A549 (cell line): ENCODE measurements around the gene DNAH1. TPM values are rescaled to one million over a fixed set of nuclear protein-coding genes. Genes with fewer than 3 reads are reported as not detected.

Experiments used
- ATAC-seq, 2 experiments: fragments of 200-7000 bp in 1 of 2; fragments of >200 bp in 1 of 2; cut with Nextera tagmentation in 1 of 2; cut with Tn5 transposase in 1 of 2; 3 replicates each; pipeline versions ENCODE4 v1.8.0 to v1.9.1; 2018 to 2020; ENCODE audit warnings: mild to moderate bottlenecking in 1 of 2, moderate library complexity in 1 of 2
- CTCF ChIA-PET: fragments of 300-600 bp; sonication (Branson Sonifier 250); formaldehyde crosslinking; extraction: SDS; loops from one replicate; lab custom pipeline; 2021; ENCODE audit warnings: antibody characterized with exemption, inconsistent platforms; lab: Yijun Ruan, JAX
- POLR2A ChIA-PET: fragments of 350-600 bp; formaldehyde crosslinking; extraction: SDS; loops from one replicate; lab custom pipeline; 2021; ENCODE audit warnings: antibody characterized with exemption, inconsistent platforms; lab: Yijun Ruan, JAX
- DNase-seq, 2 experiments: peaks; one replicate each; pipeline versions ENCODE4 v3.0.0 to v3.0.0-alpha.2; 2011 to 2016; ENCODE audit warnings: low read depth in 1 of 2, low spot score in 1 of 2
- FAIRE-seq: peaks from 2 replicates; lab custom pipeline; 2011; peaks lifted over from hg19 to GRCh38; lab: Jason Lieb, UNC
- H3K27ac ChIP-seq, 2 experiments: fragments of >200 bp; sonication (Bioruptor Twin); formaldehyde crosslinking; 3 replicates each; pipeline ENCODE4 v1.5.1; 2016 to 2017
- H3K4me1 ChIP-seq: fragments of >200 bp; sonication (Bioruptor Twin); formaldehyde crosslinking; 3 replicates; pipeline ENCODE4 v1.6.1; 2016
- H3K4me2 ChIP-seq: fragments of >200 bp; sonication (Bioruptor Twin); formaldehyde crosslinking; 3 replicates; pipeline ENCODE4 v1.6.1; 2016
- H3K4me3 ChIP-seq: fragments of >200 bp; sonication (Bioruptor Twin); formaldehyde crosslinking; 3 replicates; pipeline ENCODE4 v1.5.1; 2016
- H3K9me3 ChIP-seq: fragments of >200 bp; sonication (Bioruptor Twin); formaldehyde crosslinking; 3 replicates; pipeline ENCODE4 v1.6.1; 2016
- CBX2 ChIP-seq: fragments of 200-600 bp; sonication (generic); IDR thresholded peaks from 2 replicates; pipeline ENCODE4 v1.6.1; 2016; ENCODE audit warnings: low read depth, mild to moderate bottlenecking, borderline replicate concordance
- CHD4 ChIP-seq: fragments of 200-600 bp; sonication (generic); IDR thresholded peaks from 2 replicates; pipeline ENCODE4 v1.6.1; 2016; ENCODE audit warnings: antibody characterized with exemption, mild to moderate bottlenecking, borderline replicate concordance
- CTCF ChIP-seq: fragments of >200 bp; sonication (Bioruptor Twin); formaldehyde crosslinking; IDR thresholded peaks from 3 replicates; pipeline ENCODE4 v1.5.1; 2016
- E2F6 ChIP-seq: IDR thresholded peaks from 2 replicates; pipeline ENCODE4 v1.6.1; 2012; ENCODE audit warnings: low read depth, borderline replicate concordance
- ELK1 ChIP-seq: fragments of 150-350 bp; IDR thresholded peaks from 2 replicates; pipeline ENCODE4 v1.6.1; 2014; ENCODE audit warnings: low read depth, mild to moderate bottlenecking, low read length
- FOSL2 ChIP-seq, 2 experiments: fragments of 450-650 bp in 1 of 2; fragments of >200 bp in 1 of 2; sonication (Bioruptor Twin) in 1 of 2; formaldehyde crosslinking; IDR thresholded peaks; 2 replicates each; pipeline versions ENCODE4 v1.5.0 to v1.6.1; 2016 to 2020; ENCODE audit warnings: mild to moderate bottlenecking in 1 of 2, moderate library complexity in 1 of 2
- FOXS1 ChIP-seq: fragments of 250-450 bp; sonication (Bioruptor Pico); IDR thresholded peaks from 2 replicates; pipeline ENCODE4 v1.5.0; 2020; ENCODE audit warnings: mild to moderate bottlenecking, moderate library complexity
- GATA3 ChIP-seq: IDR thresholded peaks from 2 replicates; pipeline ENCODE4 v1.6.1; 2012; ENCODE audit warnings: borderline replicate concordance
- HMGXB4 ChIP-seq: fragments of 250-450 bp; sonication (Bioruptor Pico); IDR thresholded peaks from 2 replicates; pipeline ENCODE4 v1.5.0; 2021; ENCODE audit warnings: mild to moderate bottlenecking, moderate library complexity, borderline replicate concordance
- HOXA7 ChIP-seq: fragments of 250-450 bp; sonication (Bioruptor Pico); IDR thresholded peaks from 2 replicates; pipeline ENCODE4 v1.5.0; 2020; ENCODE audit warnings: mild to moderate bottlenecking, moderate library complexity
- HOXB13 ChIP-seq: fragments of 250-450 bp; sonication (Bioruptor Pico); IDR thresholded peaks from 2 replicates; pipeline ENCODE4 v1.5.0; 2020; ENCODE audit warnings: low read depth, mild to moderate bottlenecking, moderate library complexity
- KDM1A ChIP-seq: fragments of 200-600 bp; sonication (generic); IDR thresholded peaks from 2 replicates; pipeline ENCODE4 v1.6.1; 2016; ENCODE audit warnings: low read depth, mild to moderate bottlenecking
- KDM5A ChIP-seq: fragments of 200-600 bp; sonication (generic); IDR thresholded peaks from 2 replicates; pipeline ENCODE4 v1.6.1; 2016; ENCODE audit warnings: antibody characterized with exemption, mild to moderate bottlenecking
- MAFK ChIP-seq: fragments of 450-650 bp; IDR thresholded peaks from 2 replicates; pipeline ENCODE4 v1.6.1; 2014; ENCODE audit not compliant: partially characterized antibody
- MAZ ChIP-seq: fragments of 150-350 bp; IDR thresholded peaks from 2 replicates; pipeline ENCODE4 v1.6.1; 2014; ENCODE audit warnings: antibody characterized with exemption, low read depth, low read length, borderline replicate concordance
- NPAS2 ChIP-seq: fragments of 250-450 bp; sonication (Bioruptor Pico); IDR thresholded peaks from 2 replicates; pipeline ENCODE4 v1.8.0; 2022; ENCODE audit warnings: mild to moderate bottlenecking, moderate library complexity, borderline replicate concordance
- RCOR1 ChIP-seq: fragments of 150-350 bp; IDR thresholded peaks from 2 replicates; pipeline ENCODE4 v1.6.1; 2014; ENCODE audit warnings: antibody characterized with exemption, low read length, low read depth
- REST ChIP-seq: fragments of 200-600 bp; sonication (generic); IDR thresholded peaks from 2 replicates; pipeline ENCODE4 v1.6.1; 2016; ENCODE audit warnings: antibody characterized with exemption, mild to moderate bottlenecking, moderate library complexity
- RFX5 ChIP-seq: fragments of 450-650 bp; IDR thresholded peaks from 2 replicates; pipeline ENCODE4 v1.7.1; 2014; ENCODE audit warnings: antibody characterized with exemption, mild to moderate bottlenecking, moderate library complexity
- TFCP2L1 ChIP-seq: fragments of 250-450 bp; sonication (Bioruptor Pico); IDR thresholded peaks from 2 replicates; pipeline ENCODE4 v1.5.0; 2021; ENCODE audit warnings: mild to moderate bottlenecking
- ZC3H11A ChIP-seq: fragments of 450-650 bp; IDR thresholded peaks from 2 replicates; pipeline ENCODE4 v1.6.1; 2014; ENCODE audit warnings: antibody characterized with exemption, mild to moderate bottlenecking
- ZNF302 ChIP-seq: fragments of 250-450 bp; sonication (Bioruptor Pico); IDR thresholded peaks from 2 replicates; pipeline ENCODE4 v1.9.0; 2021; ENCODE audit warnings: inconsistent platforms, mild to moderate bottlenecking, moderate library complexity
- ZSCAN20 ChIP-seq: fragments of 250-450 bp; sonication (Bioruptor Pico); IDR thresholded peaks from 2 replicates; pipeline ENCODE4 v1.8.0; 2022; ENCODE audit warnings: mild to moderate bottlenecking, moderate library complexity
- WGBS: methylation state at CpG from one replicate; pipeline ENCODE4 v1.1.6; 2017; ENCODE audit errors: missing lambda C conversion rate; 5-methylcytosine and 5-hydroxymethylcytosine counted together
- polyA plus RNA-seq, 4 experiments: library from polyadenylated mRNA; depleted of rRNA in 3 of 4; stranded (reverse); fragments of >200 nt; fragmentation: RNase III in 1 of 4; extraction: RNeasy Plus Mini Kit Qiagen cat#74134 plus additional on column Dnase treatment in 1 of 4; gene quantifications; 2 replicates in 3 of 4; 3 replicates in 1 of 4; pipeline ENCODE4 v1.2.3, GENCODE V29; 2011 to 2017

DNAH1 gene
- polyA plus RNA-seq, 2 of the 4 experiments (the other 2 are of a cell fraction) = 0.65 to 1.6 TPM

- Histone ChIP-seq H3K9me3 (no peaks in the 10 kb centered on the region), H3K4me2 (no peak overlapping the region), H3K4me3 (no peak overlapping the region), H3K4me1 (peaks cover 16% of the 10 kb centered on the region), H3K27ac (no peak overlapping the region)
- ChIA-PET POLR2A (no interaction called here), CTCF (no interaction called here)
- FAIRE-seq (no peak), ATAC-seq (no peak), DNase-seq (no peak)
- TF ChIP-seq ELK1 (no peak), ZNF302 (CRISPR knock-in tag) (no peak), HOXB13 (CRISPR knock-in tag) (no peak), ZSCAN20 (CRISPR knock-in tag) (no peak), HMGXB4 (CRISPR knock-in tag) (no peak), REST (no peak), RCOR1 (no peak), CHD4 (no peak), FOSL2 (IDR thresholded peaks at IDR 0.05) (no peak), FOSL2 (CRISPR knock-in tag; IDR thresholded peaks at IDR 0.05) (no peak), RFX5 (no peak), GATA3 (no peak), ZC3H11A (no peak)
- WGBS = 80% methylated on average over 6 of the region's 12 CpGs
Measured at GRCh38 chr3:52302426-52303145, 13.5 kb upstream of the DNAH1 start.

- H3K4me3 ChIP-seq = no peak overlapping the region
- DNase-seq = no peak
- H3K27ac ChIP-seq = no peak overlapping the region
- H3K9me3 ChIP-seq = no peaks in the 10 kb centered on the region
- no peak for ATAC-seq
- ChIA-PET CTCF (interaction anchor here (1.7 to 2.2 kb wide), 2 partner anchors 12 to 36 kb away, joined by 5 to 12 read pairs; no protein-coding TSS in a partner anchor), POLR2A (no interaction called here)
- H3K4me1 ChIP-seq = peaks cover 16% of the 10 kb centered on the region
- WGBS = 88% methylated on average over 2 of the region's 2 CpGs
- TF ChIP-seq HOXA7 (CRISPR knock-in tag) (no peak), TFCP2L1 (no peak), GATA3 (no peak), KDM5A (no peak), CBX2 (no peak), MAFK (no peak), NPAS2 (CRISPR knock-in tag) (no peak), CTCF (no peak), E2F6 (no peak), MAZ (no peak), KDM1A (no peak), FOXS1 (CRISPR knock-in tag) (no peak)
- no peak for FAIRE-seq
- H3K4me2 ChIP-seq = no peak overlapping the region
Measured at GRCh38 chr3:52303811-52304210, 12.3 kb upstream of the DNAH1 start.
